Neural cell (in vitro differentiated cells): Measurements from ENCODE around the gene KCNJ10. TPM values are rescaled to one million over a fixed set of nuclear protein-coding genes. Genes with fewer than 3 reads are reported as not detected.

Source experiments
- H2AFZ ChIP-seq: fragments of 200-600, 300-800 bp; sonication (generic), shearing (Covaris generic); 2 replicates; pipeline ENCODE4 v1.6.0; 2014; ENCODE audit warnings: low read depth, mild to moderate bottlenecking, antibody characterized with exemption, low read length, moderate library complexity
- H3F3A ChIP-seq: fragments of 200-600 bp; shearing (Covaris generic); 2 replicates; pipeline ENCODE4 v1.6.1; 2016; ENCODE audit warnings: mild to moderate bottlenecking, moderate library complexity, mixed read lengths, antibody characterized with exemption, low read length; ENCODE audit not compliant: insufficient read depth, poor library complexity, severe bottlenecking
- H3K27ac ChIP-seq: fragments of 200-600, 300-800 bp; sonication (generic), shearing (Covaris generic); 2 replicates; pipeline ENCODE4 v1.5.1; 2014; ENCODE audit warnings: mild to moderate bottlenecking, low read length, moderate library complexity
- H3K27me3 ChIP-seq: fragments of 300-800, 200-600 bp; sonication (generic), shearing (Covaris generic); 2 replicates; pipeline ENCODE4 v1.6.0; 2014; ENCODE audit warnings: mild to moderate bottlenecking, low read depth, low read length, moderate library complexity; ENCODE audit not compliant: insufficient read depth
- H3K36me3 ChIP-seq: fragments of 300-800, 200-600 bp; sonication (generic), shearing (Covaris generic); 2 replicates; pipeline ENCODE4 v1.5.1; 2014; ENCODE audit warnings: mild to moderate bottlenecking, antibody characterized with exemption, low read length, moderate library complexity; ENCODE audit not compliant: insufficient read depth
- H3K4me2 ChIP-seq: fragments of 300-800, 200-600 bp; sonication (generic), shearing (Covaris generic); 2 replicates; pipeline ENCODE4 v1.6.0; 2014; ENCODE audit warnings: mild to moderate bottlenecking, low read length
- H3K4me3 ChIP-seq: fragments of 300-800, 200-600 bp; sonication (generic), shearing (Covaris generic); 2 replicates; pipeline ENCODE4 v1.5.1; 2014; ENCODE audit warnings: mild to moderate bottlenecking, low read length, moderate library complexity
- H3K79me2 ChIP-seq: fragments of 200-600 bp; shearing (Covaris generic); replicated peaks from 2 replicates; pipeline ENCODE4 v1.6.0; 2014; ENCODE audit warnings: mild to moderate bottlenecking, low read length, moderate library complexity; ENCODE audit not compliant: insufficient read depth
- H3K9ac ChIP-seq: fragments of 300-800, 200-600 bp; sonication (generic), shearing (Covaris generic); 2 replicates; pipeline ENCODE4 v1.6.1; 2016; ENCODE audit warnings: mild to moderate bottlenecking, low read length, mixed read lengths
- H3K9me2 ChIP-seq: fragments of 200-600 bp; shearing (Covaris generic); 2 replicates; pipeline ENCODE4 v1.6.1; 2016; ENCODE audit warnings: mild to moderate bottlenecking, low read length, mixed read lengths; ENCODE audit not compliant: insufficient read depth
- H3K9me3 ChIP-seq: fragments of 200-600, 300-800 bp; sonication (generic), shearing (Covaris generic); 2 replicates; pipeline ENCODE4 v1.6.1; 2016; ENCODE audit warnings: mild to moderate bottlenecking, mixed run types, low read length, moderate library complexity, mixed read lengths
- H4K20me1 ChIP-seq: fragments of 200-600 bp; shearing (Covaris generic); 2 replicates; pipeline ENCODE4 v1.6.1; 2016; ENCODE audit warnings: mild to moderate bottlenecking, mixed run types; ENCODE audit not compliant: insufficient read depth
- CTCF ChIP-seq: fragments of 450-650 bp; IDR thresholded peaks from 2 replicates; pipeline ENCODE4 v1.5.1; 2014; ENCODE audit warnings: antibody characterized with exemption, mild to moderate bottlenecking, moderate library complexity; ENCODE audit not compliant: poor library complexity, severe bottlenecking
- EP300 ChIP-seq: fragments of 450-650 bp; conservative IDR thresholded peaks from 2 replicates; pipeline ENCODE4 v1.6.1; 2014; ENCODE audit warnings: antibody characterized with exemption, mild to moderate bottlenecking, moderate library complexity; ENCODE audit not compliant: poor library complexity, severe bottlenecking
- EZH2 ChIP-seq: fragments of 200-600, 300-800 bp; shearing (Covaris generic), sonication (generic); IDR thresholded peaks from 2 replicates; pipeline ENCODE4 v1.6.1; 2014; ENCODE audit warnings: antibody characterized with exemption, low read length, borderline replicate concordance, mild to moderate bottlenecking; ENCODE audit not compliant: insufficient read depth, poor library complexity, severe bottlenecking
- MXI1 ChIP-seq: fragments of 450-650 bp; conservative IDR thresholded peaks from 2 replicates; pipeline ENCODE4 v1.6.1; 2014; ENCODE audit warnings: antibody characterized with exemption, mild to moderate bottlenecking; ENCODE audit not compliant: poor library complexity, severe bottlenecking
- POLR2AphosphoS5 ChIP-seq: IDR thresholded peaks from 2 replicates; pipeline ENCODE4 v1.6.1; 2012
- RAD21 ChIP-seq: fragments of 450-650 bp; conservative IDR thresholded peaks from 2 replicates; pipeline ENCODE4 v1.6.1; 2014; ENCODE audit warnings: antibody characterized with exemption, mild to moderate bottlenecking, moderate library complexity
- REST ChIP-seq: IDR thresholded peaks from 2 replicates; pipeline ENCODE4 v1.6.1; 2012; ENCODE audit warnings: borderline replicate concordance
- SMC3 ChIP-seq: fragments of 450-650 bp; conservative IDR thresholded peaks from 2 replicates; pipeline ENCODE4 v1.6.1; 2014; ENCODE audit warnings: antibody characterized with exemption, mild to moderate bottlenecking, moderate library complexity; ENCODE audit not compliant: poor library complexity
- TAF1 ChIP-seq: IDR thresholded peaks from 2 replicates; pipeline ENCODE4 v1.6.1; 2012; ENCODE audit warnings: low read depth
- polyA minus RNA-seq: library from RNA; depleted of rRNA, polyadenylated mRNA; stranded (reverse); fragments of >200 nt; gene quantifications from 2 replicates; pipeline ENCODE4 v1.2.3, GENCODE V29; 2014
- polyA plus RNA-seq: library from polyadenylated mRNA; depleted of rRNA; stranded (reverse); fragments of >200 nt; gene quantifications from 2 replicates; pipeline ENCODE4 v1.2.3, GENCODE V29; 2014

The KCNJ10 gene
- polyA plus RNA-seq (not detected in 2 replicates), polyA minus RNA-seq (not detected in 2 replicates)

- no peaks in the 10 kb centered on the region for H3K9me3 ChIP-seq
- no peak within 1 kb of the TSS for H3K27ac ChIP-seq
Observed at GRCh38 chr1:160069460-160070231, at the start of gene KCNJ10. Gene KCNJ10, minus strand, starts transcription at chr1:160070160. Its CDS starts 27,628 bp downstream, at chr1:160042532.

More at GRCh38 chr1:160069460-160070231, at the start of gene KCNJ10:
- Histone ChIP-seq H2AFZ (peak within 1 kb of the TSS; percentile 53), H3K4me2 (peak within 1 kb of the TSS; percentile 74), H4K20me1 (no peaks in the 10 kb centered on the region), H3K9ac (peak within 1 kb of the TSS; percentile 36), H3K9me2 (no peaks in the 10 kb centered on the region), H3K27me3 (peaks cover 16% of the 10 kb centered on the region), H3F3A (no peaks in the 10 kb centered on the region), H3K79me2 (no peaks in the 10 kb centered on the region), H3K36me3 (no peaks in the 10 kb centered on the region), H3K4me3 (peak within 1 kb of the TSS; percentile 81)
- TF ChIP-seq EZH2 (no peak), EP300 (no peak), POLR2AphosphoS5 (no peak), REST (no peak), RAD21 (no peak), MXI1 (no peak), TAF1 (no peak), SMC3 (no peak), CTCF (no peak)
